Spinal cord (tissue), 4 donors: ENCODE measurements around the gene HMOX2. TPM values are rescaled to one million over a fixed set of nuclear protein-coding genes. Genes with fewer than 3 reads are reported as not detected.

ENCODE experiments used
- polyA plus RNA-seq, 2 donors: library from polyadenylated mRNA; unstranded; fragments of 120-200 nt; gene quantifications; one replicate each; pipeline ENCODE4 v1.2.1, GENCODE V29; 2013; ENCODE audit not compliant: insufficient read length in 2 of 2
- small RNA-seq: library from RNA; depleted of rRNA; stranded (forward); fragments of <200 nt; gene quantifications from one replicate; pipeline ENCODE3, GENCODE V24; 2014; ENCODE audit warnings: low replicate concordance
- total RNA-seq, 2 donors: library from RNA; depleted of rRNA in 1 of 2; stranded (reverse); fragments of 120-200 nt in 1 of 2; fragments of >200 nt in 1 of 2; gene quantifications; one replicate each; pipeline versions ENCODE4 v1.2.3 to v1.2.4, GENCODE V29; 2013 to 2014

Gene HMOX2
- total and polyA plus RNA-seq, 4 donors: 64.5 to 130 (median 90.1) TPM

Small RNAs within 50 kb of the gene (small RNA-seq; reads per million reads assigned to genes)
- gene AC012676.2: not detected

Other genes with a start within 250 kb of the HMOX2 start
- 1 to 10 TPM; 1.6 to 1.9 TPM for gene SRL, start 234.3 kb upstream of the HMOX2 start, total RNA-seq
- 1 to 10 TPM; 1.7 to 1.8 TPM for gene SRL, start 234.3 kb upstream of the HMOX2 start, polyA plus RNA-seq
- 1 to 10 TPM; 4.7 to 7.1 TPM for gene TFAP4, start 203.4 kb upstream of the HMOX2 start, total RNA-seq
- gene TFAP4, start 203.4 kb upstream of the HMOX2 start, polyA plus RNA-seq: 10 to 100 TPM; 11.3 to 16.2 TPM
- gene GLIS2, start 160.3 kb upstream of the HMOX2 start, total RNA-seq: 1 to 10 TPM; 4.9 to 7.7 TPM
- 10 to 100 TPM; 27.4 to 30.9 TPM for gene GLIS2, start 160.3 kb upstream of the HMOX2 start, polyA plus RNA-seq
- gene PAM16, start 125.1 kb upstream of the HMOX2 start, total RNA-seq: 10 to 100 TPM; 18.3 to 35.7 TPM
- gene PAM16, start 125.1 kb upstream of the HMOX2 start, polyA plus RNA-seq: 10 to 100 TPM; 41.2 to 55.3 TPM
- 10 to 100 TPM in 1 of 2 donors, 1 to 10 TPM in 1; 8.1 to 19.6 TPM for gene VASN, start 104.5 kb upstream of the HMOX2 start, total RNA-seq
- 10 to 100 TPM in 1 of 2 donors, 1 to 10 TPM in 1; 5.3 to 10.8 TPM for gene VASN, start 104.5 kb upstream of the HMOX2 start, polyA plus RNA-seq
- 10 to 100 TPM; 22.7 to 28.2 TPM for gene CORO7, start 59.8 kb upstream of the HMOX2 start, total RNA-seq
- 10 to 100 TPM; 55.9 to 61.8 TPM for gene CORO7, start 59.8 kb upstream of the HMOX2 start, polyA plus RNA-seq
- gene DNAJA3, start 50.5 kb upstream of the HMOX2 start, total RNA-seq: 10 to 100 TPM; 37.3 to 41.7 TPM
- gene DNAJA3, start 50.5 kb upstream of the HMOX2 start, polyA plus RNA-seq: 10 to 100 TPM; 35.4 to 45.0 TPM
- 10 to 100 TPM; 28.6 to 60.8 TPM for gene NMRAL1, start 1.8 kb upstream of the HMOX2 start, total RNA-seq
- gene NMRAL1, start 1.8 kb upstream of the HMOX2 start, polyA plus RNA-seq: 10 to 100 TPM; 46.7 to 58.5 TPM
- 10 to 100 TPM; 20.5 to 29.3 TPM for gene CDIP1, start 62.4 kb downstream of the HMOX2 start, total RNA-seq
- gene CDIP1, start 62.4 kb downstream of the HMOX2 start, polyA plus RNA-seq: 10 to 100 TPM; 74.7 to 74.8 TPM
- gene C16orf96, start 79.9 kb downstream of the HMOX2 start, total RNA-seq: under 1 TPM; 0.50 TPM
- gene C16orf96, start 79.9 kb downstream of the HMOX2 start, polyA plus RNA-seq: under 1 TPM; 0.71 to 0.74 TPM
- 10 to 100 TPM in 1 of 2 donors, 1 to 10 TPM in 1; 2.2 to 11.2 TPM for gene UBALD1, start 138.5 kb downstream of the HMOX2 start, total RNA-seq
- 10 to 100 TPM; 40.3 to 42.6 TPM for gene UBALD1, start 138.5 kb downstream of the HMOX2 start, polyA plus RNA-seq
- gene MGRN1, start 148.4 kb downstream of the HMOX2 start, total RNA-seq: 10 to 100 TPM; 29.5 to 31.3 TPM
- gene MGRN1, start 148.4 kb downstream of the HMOX2 start, polyA plus RNA-seq: 100 to 1,000 TPM; 106 to 113 TPM
- 10 to 100 TPM; 30.6 to 39.5 TPM for gene NUDT16L1, start 217.2 kb downstream of the HMOX2 start, total RNA-seq
- gene NUDT16L1, start 217.2 kb downstream of the HMOX2 start, polyA plus RNA-seq: 10 to 100 TPM; 61.1 to 61.8 TPM